Mesothelial cell of epicardium (in vitro differentiated cells): Measurements from ENCODE around the gene SMAP1. TPM values are rescaled to one million over a fixed set of nuclear protein-coding genes. Genes with fewer than 3 reads are reported as not detected.
A peak's percentile ranks its signal among the peaks of the same experiment; 100 is the strongest.

Experiments
- DNase-seq, 2 experiments: peaks; one replicate each; pipeline ENCODE4 v3.0.0; 2021; ENCODE audit warnings: low spot score in 2 of 2; ENCODE audit not compliant: unreplicated experiment in 2 of 2
- H3K27ac Mint-ChIP-seq: 2 replicates; pipeline ENCODE4 v1.8.0; 2021; ENCODE audit warnings: mixed read lengths
- H3K27me3 Mint-ChIP-seq: 2 replicates; pipeline ENCODE4 v1.8.0; 2021; ENCODE audit warnings: low read depth, mixed read lengths
- H3K36me3 Mint-ChIP-seq: 2 replicates; pipeline ENCODE4 v1.8.0; 2021; ENCODE audit warnings: mixed read lengths
- H3K4me1 Mint-ChIP-seq: 2 replicates; pipeline ENCODE4 v1.8.0; 2021; ENCODE audit warnings: mixed read lengths
- H3K4me3 Mint-ChIP-seq: 2 replicates; pipeline ENCODE4 v1.8.0; 2021; ENCODE audit warnings: mild to moderate bottlenecking, moderate library complexity, mixed read lengths
- H3K9me3 Mint-ChIP-seq: 2 replicates; pipeline ENCODE4 v1.8.0; 2021; ENCODE audit warnings: mixed read lengths
- CTCF ChIP-seq: fragments of 200-600 bp; sonication (generic); IDR thresholded peaks from one replicate; pipeline ENCODE4 v1.5.0; 2021; ENCODE audit warnings: antibody characterized with exemption; ENCODE audit not compliant: unreplicated experiment
- total RNA-seq: library from RNA; stranded (reverse); gene quantifications from 3 replicates; pipeline ENCODE4 v1.2.1, GENCODE V29; 2021

SMAP1 gene
- total RNA-seq, 1 donor from 2014 or later: 25.7 TPM

- no peaks in the 10 kb centered on the region for H3K36me3 Mint-ChIP-seq
- no peaks in the 10 kb centered on the region for H3K4me1 Mint-ChIP-seq
- no peak overlapping the region for H3K4me3 Mint-ChIP-seq
- H3K27ac Mint-ChIP-seq: no peak overlapping the region
- peaks cover 4% of the 10 kb centered on the region for H3K27me3 Mint-ChIP-seq
- DNase-seq: no peak
- no peak for TF ChIP-seq CTCF
- no peaks in the 10 kb centered on the region for H3K9me3 Mint-ChIP-seq
These were observed 10.0 kb upstream of the SMAP1 start for GRCh38 chr6:70657706-70658105.

GRCh38 chr6:70663881-70664466 is 3.7 kb upstream of the SMAP1 start:
- Mint-ChIP-seq H3K4me3 (no peak overlapping the region), H3K36me3 (no peaks in the 10 kb centered on the region), H3K9me3 (no peaks in the 10 kb centered on the region), H3K4me1 (peaks cover 15% of the 10 kb centered on the region), H3K27ac (no peak overlapping the region), H3K27me3 (peaks cover 7% of the 10 kb centered on the region)
- TF ChIP-seq CTCF: no peak
- no peak for DNase-seq

- H3K27ac Mint-ChIP-seq: peak overlapping the region; percentile 92
- peak overlapping the region; percentile 79 for H3K4me3 Mint-ChIP-seq
- no peak for DNase-seq
- H3K4me1 Mint-ChIP-seq: peaks cover 26% of the 10 kb centered on the region
- no peaks in the 10 kb centered on the region for H3K9me3 Mint-ChIP-seq
- peaks cover 5% of the 10 kb centered on the region for H3K27me3 Mint-ChIP-seq
- no peaks in the 10 kb centered on the region for H3K36me3 Mint-ChIP-seq
- no peak for TF ChIP-seq CTCF
These were observed 977 bp upstream of the SMAP1 start for GRCh38 chr6:70666706-70667105.

GRCh38 chr6:70667256-70667710 is 400 bp upstream of the SMAP1 start:
- Mint-ChIP-seq H3K27ac (peak overlapping the region; percentile 92), H3K9me3 (no peaks in the 10 kb centered on the region), H3K27me3 (peaks cover 2% of the 10 kb centered on the region), H3K4me3 (peak overlapping the region; percentile 79), H3K4me1 (peaks cover 26% of the 10 kb centered on the region), H3K36me3 (no peaks in the 10 kb centered on the region)
- TF ChIP-seq CTCF: no peak
- no peak for DNase-seq

GRCh38 chr6:70668499-70668812 is 773 bp downstream of the SMAP1 start:
- H3K4me3 Mint-ChIP-seq: peak overlapping the region; percentile 79
- DNase-seq: no peak

More at GRCh38 chr6:70668499-70668812, 773 bp downstream of the SMAP1 start:
- H3K27ac Mint-ChIP-seq: peak overlapping the region; percentile 89
- H3K4me1 Mint-ChIP-seq: peaks cover 29% of the 10 kb centered on the region
- no peak for TF ChIP-seq CTCF
- H3K36me3 Mint-ChIP-seq: no peaks in the 10 kb centered on the region
- H3K9me3 Mint-ChIP-seq: no peaks in the 10 kb centered on the region
- H3K27me3 Mint-ChIP-seq: peaks cover 2% of the 10 kb centered on the region
